Measurements from ENCODE around the gene MKS1. TPM values are rescaled to one million over a fixed set of nuclear protein-coding genes. Genes with fewer than 3 reads are reported as not detected.

MKS1 gene
- total and polyA plus RNA-seq, 2 experiments from 2014 or later: 14.0 to 17.4 TPM

GRCh38 chr17:58267347-58268324, 48.6 kb upstream of the MKS1 start (continued):
- TF ChIP-seq CTCF (conservative IDR thresholded peaks at IDR 0.05; ENCODE audit: low read depth in 2 of 2) (no peak), JUNB (IDR thresholded peaks at IDR 0.05; ENCODE audit: unreplicated experiment) (no peak), REST (IDR thresholded peaks at IDR 0.05; ENCODE audit: unreplicated experiment) (no peak), CREB1 (CRISPR knock-in tag; IDR thresholded peaks at IDR 0.05; ENCODE audit: low read depth) (no peak), STAT1 (IDR thresholded peaks at IDR 0.05; ENCODE audit: unreplicated experiment) (no peak), ZNF331 (CRISPR knock-in tag; IDR thresholded peaks at IDR 0.05; ENCODE audit: low read depth) (no peak)

GRCh38 chr17:58265902-58266875, 47.1 kb upstream of the MKS1 start:
- Histone ChIP-seq H3K4me3 (no peak overlapping the region), H3F3A (replicated peaks; ENCODE audit: low read depth) (no peaks in the 10 kb centered on the region), H3K27me3 (ENCODE audit: insufficient read depth) (peaks cover 3% of the 10 kb centered on the region; the same call in 1 of the 2 replicates), H3K79me2 (replicated peaks; ENCODE audit: insufficient read depth) (no peaks in the 10 kb centered on the region), H3K4me1 (ENCODE audit: insufficient read depth) (no peaks in the 10 kb centered on the region), H4K20me1 (replicated peaks; ENCODE audit: insufficient read depth) (no peaks in the 10 kb centered on the region), H2AFZ (no peak overlapping the region), H3K9me2 (ENCODE audit: insufficient read depth) (no peaks in the 10 kb centered on the region), H3K27ac (ENCODE audit: low read depth) (no peak overlapping the region), H3K36me3 (ENCODE audit: insufficient read depth) (no peaks in the 10 kb centered on the region), H3K4me2 (no peak overlapping the region)
- Mint-ChIP-seq H3K27ac (no peak overlapping the region), H3K4me1 (no peaks in the 10 kb centered on the region), H3K27me3 (ENCODE audit: insufficient read depth, low read depth, poor library complexity) (peaks cover 9% of the 10 kb centered on the region), H3K36me3 (ENCODE audit: low read depth) (no peaks in the 10 kb centered on the region), H3K4me3 (no peak overlapping the region), H3K9me3 (no peaks in the 10 kb centered on the region)
- DNase-seq (ENCODE audit: low spot score): no peak
- no peak for ATAC-seq
- TF ChIP-seq JUNB (IDR thresholded peaks at IDR 0.05; ENCODE audit: unreplicated experiment) (no peak), ZNF114 (CRISPR knock-in tag; IDR thresholded peaks at IDR 0.05) (no peak)

All from GM23338 (cell line).